DOHH2 (cell line): Measurements from ENCODE around the gene RPH3AL.
"Not testable (repeated sequence)": the region's sequence is repeated elsewhere in the genome, so short reads cannot be mapped to it uniquely, and the experiment has no call there.

Experiments used
- CTCF ChIP-seq: fragments of 200-600 bp; sonication (generic); IDR thresholded peaks from one replicate; pipeline ENCODE4 v1.5.1; 2014; ENCODE audit warnings: antibody characterized with exemption, mild to moderate bottlenecking, low read depth, low read length; ENCODE audit not compliant: poor library complexity, severe bottlenecking
- EZH2phosphoT487 ChIP-seq: fragments of 200-600 bp; sonication (generic); IDR thresholded peaks from 2 replicates; pipeline ENCODE4 v1.6.1; 2017; ENCODE audit warnings: borderline replicate concordance, mild to moderate bottlenecking, antibody characterized with exemption, low read length, moderate library complexity, mixed read lengths

DNA sequence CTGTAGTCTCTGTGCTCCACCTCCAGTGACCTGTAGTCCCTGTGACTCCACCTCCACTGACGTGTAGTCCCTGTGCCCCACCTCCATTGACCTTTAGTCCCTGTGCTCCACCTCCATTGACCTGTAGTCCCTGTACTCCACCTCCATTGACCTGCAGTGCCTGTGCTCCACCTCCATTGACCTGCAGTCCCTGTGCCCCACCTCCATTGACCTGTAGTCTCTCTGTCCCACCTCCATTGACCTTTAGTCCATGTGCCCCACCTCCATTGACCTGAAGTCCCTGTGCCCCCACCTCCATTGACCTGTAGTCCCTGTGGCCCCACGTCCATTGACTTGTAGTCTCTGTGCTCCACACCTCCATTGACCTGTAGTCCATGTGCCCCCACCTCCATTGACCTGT, 35.5 kb downstream of the RPH3AL start:
- TF ChIP-seq CTCF, EZH2phosphoT487: not testable (repeated sequence)
